K562 (cell line): Measurements from ENCODE around the gene RTBDN. TPM values are rescaled to one million over a fixed set of nuclear protein-coding genes. Genes with fewer than 3 reads are reported as not detected.

Experiments used
- CBFA2T3 ChIP-seq: fragments of 450-650 bp; IDR thresholded peaks from 2 replicates; pipeline ENCODE4 v1.6.1; 2017
- CBX3 ChIP-seq, 2 experiments: IDR thresholded peaks; 1 replicate in 1 of 2; 2 replicates in 1 of 2; pipeline ENCODE4 v1.6.1; 2012; ENCODE audit warnings: inconsistent platforms in 2 of 2, low read length in 2 of 2, borderline replicate concordance in 1 of 2, control low read depth in 1 of 2
- CCAR2 ChIP-seq: fragments of 200-400 bp; formaldehyde crosslinking; IDR thresholded peaks from 2 replicates; pipeline ENCODE4 v1.6.1; 2017; ENCODE audit warnings: mild to moderate bottlenecking, low read depth, low read length
- CREB1 ChIP-seq, 2 experiments: sonication (generic) in 1 of 2; formaldehyde crosslinking in 1 of 2; IDR thresholded peaks; 2 replicates each; pipeline versions ENCODE4 v1.6.1 to v1.8.0; 2012 to 2022; ENCODE audit warnings: inconsistent platforms in 1 of 2, mild to moderate bottlenecking in 1 of 2, missing genetic modification reagents in 1 of 2, moderate library complexity in 1 of 2
- E2F5 ChIP-seq: sonication (generic); formaldehyde crosslinking; IDR thresholded peaks from 2 replicates; pipeline ENCODE4 v1.8.0; 2022; ENCODE audit warnings: mild to moderate bottlenecking, missing genetic modification reagents
- FOXP1 ChIP-seq: sonication (generic); formaldehyde crosslinking; IDR thresholded peaks from 2 replicates; pipeline ENCODE4 v1.8.0; 2022; ENCODE audit warnings: mild to moderate bottlenecking, missing genetic modification reagents
- KDM2B ChIP-seq: fragments of 250-450 bp; sonication (Bioruptor Pico); IDR thresholded peaks from 2 replicates; pipeline ENCODE4 v1.8.0; 2021; ENCODE audit warnings: mild to moderate bottlenecking, moderate library complexity
- MEF2A ChIP-seq: IDR thresholded peaks from 2 replicates; pipeline ENCODE4 v1.6.1; 2011; ENCODE audit warnings: low read depth, mild to moderate bottlenecking, low read length, moderate library complexity; ENCODE audit not compliant: control insufficient read depth
- MGA ChIP-seq: fragments of 450-650 bp; IDR thresholded peaks from 2 replicates; pipeline ENCODE4 v1.6.1; 2016; ENCODE audit warnings: mild to moderate bottlenecking, moderate library complexity
- POLR2A ChIP-seq: fragments of 450-650 bp; conservative IDR thresholded peaks from 2 replicates; pipeline ENCODE4 v1.6.1; 2016
- SP2 ChIP-seq: IDR thresholded peaks from 2 replicates; pipeline ENCODE4 v1.6.1; 2011; ENCODE audit warnings: mild to moderate bottlenecking, low read depth, low read length, moderate library complexity; ENCODE audit not compliant: poor library complexity, severe bottlenecking; ENCODE audit errors: extremely low read depth
- STAT5A ChIP-seq: IDR thresholded peaks from 2 replicates; pipeline ENCODE4 v1.6.1; 2012; ENCODE audit warnings: low read length, inconsistent platforms, borderline replicate concordance
- TEAD2 ChIP-seq: fragments of 450-650 bp; IDR thresholded peaks from 2 replicates; pipeline ENCODE4 v1.6.1; 2016; ENCODE audit warnings: missing genetic modification characterization, control low read depth, missing compliant biosample characterization
- ZNF197 ChIP-seq: fragments of 200-800 bp; sonication (Bioruptor generic); IDR thresholded peaks from 2 replicates; pipeline ENCODE4 v1.6.1; 2016; ENCODE audit warnings: low read depth, missing genetic modification characterization, missing compliant biosample characterization
- ZNF740 ChIP-seq, 3 experiments: fragments of 200-800 bp in 1 of 3; sonication (Bioruptor generic) in 1 of 3; sonication (generic) in 1 of 3; formaldehyde crosslinking in 1 of 3; IDR thresholded peaks; 2 replicates each; pipeline versions ENCODE4 v1.6.1 to v1.8.0; 2016 to 2022; ENCODE audit warnings: mild to moderate bottlenecking in 2 of 3, missing compliant biosample characterization in 2 of 3, missing genetic modification characterization in 2 of 3, missing genetic modification reagents in 1 of 3
- polyA plus RNA-seq, 8 experiments: library from polyadenylated mRNA; depleted of rRNA in 4 of 8; stranded (reverse) in 5 of 8; unstranded in 3 of 8; fragments of >200 nt; fragmentation: Nextera tagmentation in 2 of 8; fragmentation: Illumina TruSeq in 1 of 8; extraction: Ambion mirVana in 2 of 8; extraction: Trizol in 1 of 8; gene quantifications; 2 replicates each; pipeline versions ENCODE4 v1.2.1 to v1.2.3, GENCODE V29; 2011 to 2014; ENCODE audit warnings: inconsistent platforms in 1 of 8, missing spikeins in 1 of 8
- total RNA-seq, 7 experiments: library from RNA; depleted of rRNA in 6 of 7; stranded (reverse); fragments of >200 nt in 6 of 7; fragmentation: Illumina TruSeq in 2 of 7; extraction: Trizol in 2 of 7; gene quantifications; 2 replicates each; pipeline versions ENCODE4 v1.2.1 to v1.2.3, GENCODE V29; 2011 to 2021; ENCODE audit warnings: low replicate concordance in 1 of 7

RTBDN gene
- total and polyA plus RNA-seq, 9 of the 15 experiments (the other 6 are each of a cell fraction or from before 2014, with no cell fraction given), result 0.20 to 2.3 (median 0.72) TPM; not detected in 1

- TF ChIP-seq MGA (peak; percentile 6; the same call in 1 of the 2 replicates), CREB1 (IDR thresholded peaks at IDR 0.05) (no peak), CREB1 (CRISPR knock-in tag; IDR thresholded peaks at IDR 0.05) (no peak), MEF2A (no peak), CBX3 (IDR thresholded peaks at IDR 0.05; ENCODE audit: borderline replicate concordance in 1 of 2, low read length in 2 of 2) (no peak), CCAR2 (no peak), ZNF197 (CRISPR knock-in tag) (peak; percentile 16; the same call in 1 of the 2 replicates), POLR2A (0 out of 2 replicates have a peak, but pooled peaks have one; percentile 2), STAT5A (no peak), CBFA2T3 (no peak), TEAD2 (tag) (no peak), FOXP1 (CRISPR knock-in tag) (0 out of 2 replicates have a peak, but pooled peaks have one; percentile 21), ZNF740 (CRISPR knock-in tag; IDR thresholded peaks at IDR 0.05) (peak; percentile 75), ZNF740 (tag; IDR thresholded peaks at IDR 0.05) (no peak), SP2 (no peak), KDM2B (CRISPR knock-in tag) (no peak), E2F5 (peak; percentile 5; the same call in 1 of the 2 replicates)
Observed at GRCh38 chr19:12792853-12793289, 41.5 kb downstream of the RTBDN start (continued).
